NOMO-1 (cell line): Measurements from ENCODE around the gene ITGAV.
A peak's percentile ranks its signal among the peaks of the same experiment; 100 is the strongest.

ENCODE experiments used
- DNase-seq, 2 experiments: peaks; one replicate each; lab custom pipeline; 2025; ENCODE audit not compliant: unreplicated experiment in 2 of 2; lab: John Stamatoyannopoulos, UW

The ITGAV gene

GRCh38 chr2:186573531-186573930, 16.3 kb upstream of the ITGAV start:
- DNase-seq, result no peak

- DNase-seq, result peak; percentile 62 to 85
Observed at GRCh38 chr2:186575302-186575701, 14.6 kb upstream of the ITGAV start.

GRCh38 chr2:186575856-186576255, 14.0 kb upstream of the ITGAV start:
- no peak for DNase-seq

- DNase-seq, result no peak
Observed at GRCh38 chr2:186576614-186577013, 13.2 kb upstream of the ITGAV start.

GRCh38 chr2:186582698-186583097, 7.2 kb upstream of the ITGAV start:
- DNase-seq, result no peak

GRCh38 chr2:186584053-186584452, 5.8 kb upstream of the ITGAV start:
- no peak for DNase-seq

- DNase-seq, result no peak
Observed at GRCh38 chr2:186588421-186588820, 1.4 kb upstream of the ITGAV start.

- no peak for DNase-seq
Observed at GRCh38 chr2:186588940-186589611, 780 bp upstream of the ITGAV start.

GRCh38 chr2:186590350-186590758, 498 bp downstream of the ITGAV start:
- peak in 1 of 2 experiments; percentile 54 for DNase-seq

GRCh38 chr2:186590759-186591505, 1.1 kb downstream of the ITGAV start:
- DNase-seq, result peak in 1 of 2 experiments; percentile 10

- no peak for DNase-seq
Observed at GRCh38 chr2:186591506-186591890, 1.6 kb downstream of the ITGAV start.

- DNase-seq, result no peak
Observed at GRCh38 chr2:186592137-186592875, 2.5 kb downstream of the ITGAV start.

GRCh38 chr2:186593523-186593922, 3.7 kb downstream of the ITGAV start:
- DNase-seq, result no peak

- DNase-seq, result no peak
Observed at GRCh38 chr2:186594001-186594722, 4.3 kb downstream of the ITGAV start.

GRCh38 chr2:186595219-186595618, 5.4 kb downstream of the ITGAV start:
- no peak for DNase-seq

- DNase-seq, result no peak
Observed at GRCh38 chr2:186599186-186599778, 9.4 kb downstream of the ITGAV start.

- DNase-seq, result no peak
Observed at GRCh38 chr2:186603286-186603685, 13.4 kb downstream of the ITGAV start.

GRCh38 chr2:186605041-186605440, 15.2 kb downstream of the ITGAV start:
- DNase-seq, result no peak

- no peak for DNase-seq
Observed at GRCh38 chr2:186607660-186608324, 17.9 kb downstream of the ITGAV start.

- no peak for DNase-seq
Observed at GRCh38 chr2:186610785-186611184, 20.9 kb downstream of the ITGAV start.
